Breast epithelium (tissue), 4 donors: ENCODE data around the gene PPP2R5B. TPM values are rescaled to one million over a fixed set of nuclear protein-coding genes. Genes with fewer than 3 reads are reported as not detected.
A peak's percentile ranks its signal among the peaks of the same experiment; 100 is the strongest.

Experiments
- DNase-seq, 2 donors: peaks; one replicate each; pipeline ENCODE4 v3.0.0-alpha.2; 2019; ENCODE audit warnings: low spot score in 2 of 2
- H3K27ac ChIP-seq, 2 donors: fragments of 200-600 bp; sonication (generic) in 1 of 2; one replicate each; pipeline ENCODE4 v1.5.1; 2016 to 2019; ENCODE audit warnings: mild to moderate bottlenecking in 1 of 2
- H3K27me3 ChIP-seq, 2 donors: fragments of 200-600 bp; sonication (generic) in 1 of 2; one replicate each; pipeline versions ENCODE4 v1.5.1 to v1.6.0; 2017 to 2019; ENCODE audit warnings: control low read depth in 1 of 2, mild to moderate bottlenecking in 1 of 2
- H3K36me3 ChIP-seq: fragments of 200-600 bp; one replicate; pipeline ENCODE4 v1.5.1; 2019
- H3K4me1 ChIP-seq, 2 donors: fragments of 200-600 bp; sonication (generic); one replicate each; pipeline ENCODE4 v1.5.1; 2016 to 2019; ENCODE audit warnings: control low read depth in 1 of 2
- H3K4me3 ChIP-seq, 3 donors: fragments of 200-600 bp; sonication (generic); 1 replicate in 2 of 3; 2 replicates in 1 of 3; pipeline ENCODE4 v1.5.1; 2016 to 2019; ENCODE audit warnings: mild to moderate bottlenecking in 3 of 3, moderate library complexity in 2 of 3
- H3K9me3 ChIP-seq, 2 donors: fragments of 200-600 bp; sonication (generic) in 1 of 2; one replicate each; pipeline ENCODE4 v1.5.1; 2016 to 2019; ENCODE audit warnings: control low read depth in 1 of 2
- CTCF ChIP-seq, 3 donors: fragments of 450-650 bp; IDR thresholded peaks; one replicate each; pipeline ENCODE4 v1.5.1; 2016 to 2017; ENCODE audit warnings: antibody characterized with exemption in 3 of 3, mild to moderate bottlenecking in 3 of 3, moderate library complexity in 3 of 3
- POLR2A ChIP-seq: fragments of 450-650 bp; IDR thresholded peaks from one replicate; pipeline ENCODE4 v1.6.1; 2016; ENCODE audit warnings: antibody characterized with exemption, mild to moderate bottlenecking, moderate library complexity
- POLR2AphosphoS5 ChIP-seq, 3 donors: sonication (generic); formaldehyde crosslinking; IDR thresholded peaks; one replicate each; pipeline ENCODE4 v1.6.1; 2017; ENCODE audit warnings: antibody characterized with exemption in 3 of 3
- intact Hi-C: fragments of 100-400 bp; cut with DNase I; formaldehyde crosslinking; loops from one replicate; pipeline ENCODE4 v1.15.1; 2023; ENCODE audit warnings: low total_unique reads
- total RNA-seq, 3 donors: library from RNA; depleted of rRNA; stranded (reverse); fragments of >200 nt; gene quantifications; one replicate each; pipeline ENCODE4 v1.1.0, GENCODE V29; 2016

Gene PPP2R5B
- total RNA-seq, 3 donors from 2014 or later: 12.8 to 14.0 (median 13.8) TPM

GRCh38 chr11:64892411-64892831 is 32.1 kb upstream of the PPP2R5B start:
- no peaks in the 10 kb centered on the region for H3K27me3 ChIP-seq
- peaks cover 0 to 4% of the 10 kb centered on the region in 2 donors for H3K4me1 ChIP-seq
- no peak overlapping the region for H3K27ac ChIP-seq
- no peaks in the 10 kb centered on the region for H3K9me3 ChIP-seq
- DNase-seq: no peak
- intact Hi-C loops: no loop called here
- no peaks in the 10 kb centered on the region for H3K36me3 ChIP-seq
- TF ChIP-seq CTCF (IDR thresholded peaks at IDR 0.05) (no peak), POLR2A (no peak), POLR2AphosphoS5 (IDR thresholded peaks at IDR 0.05) (no peak)
- no peak overlapping the region for H3K4me3 ChIP-seq

GRCh38 chr11:64892838-64893193 is 31.7 kb upstream of the PPP2R5B start:
- Histone ChIP-seq H3K27ac (no peak overlapping the region), H3K36me3 (no peaks in the 10 kb centered on the region), H3K9me3 (no peaks in the 10 kb centered on the region), H3K4me1 (peaks cover 0 to 3% of the 10 kb centered on the region in 2 donors), H3K4me3 (no peak overlapping the region), H3K27me3 (no peaks in the 10 kb centered on the region)
- TF ChIP-seq POLR2AphosphoS5 (IDR thresholded peaks at IDR 0.05) (no peak), CTCF (IDR thresholded peaks at IDR 0.05) (no peak), POLR2A (no peak)
- DNase-seq: no peak
- intact Hi-C loops: no loop called here

- no peak for DNase-seq
- H3K4me1 ChIP-seq: no peaks in the 10 kb centered on the region
- H3K9me3 ChIP-seq: no peaks in the 10 kb centered on the region
- TF ChIP-seq POLR2A (no peak), POLR2AphosphoS5 (IDR thresholded peaks at IDR 0.05) (no peak), CTCF (IDR thresholded peaks at IDR 0.05) (no peak)
- no peaks in the 10 kb centered on the region for H3K36me3 ChIP-seq
- no peaks in the 10 kb centered on the region for H3K27me3 ChIP-seq
- no peak overlapping the region for H3K27ac ChIP-seq
- intact Hi-C loops: no loop called here
- H3K4me3 ChIP-seq: no peak overlapping the region
These were observed 31.1 kb upstream of the PPP2R5B start for GRCh38 chr11:64893194-64894069.

GRCh38 chr11:64894070-64894811 is 30.2 kb upstream of the PPP2R5B start:
- no peaks in the 10 kb centered on the region for H3K27me3 ChIP-seq

More at GRCh38 chr11:64894070-64894811, 30.2 kb upstream of the PPP2R5B start:
- intact Hi-C loops: no loop called here
- peak in 1 of 3 donors; percentile 26 for TF ChIP-seq POLR2AphosphoS5 (IDR thresholded peaks at IDR 0.05)
- peak; percentile 64 to 86 (median 83) for TF ChIP-seq CTCF (IDR thresholded peaks at IDR 0.05)
- TF ChIP-seq POLR2A: no peak
- H3K27ac ChIP-seq: no peak overlapping the region
- no peak overlapping the region for H3K4me3 ChIP-seq
- H3K4me1 ChIP-seq: no peaks in the 10 kb centered on the region
- peak; percentile 62 to 82 for DNase-seq
- H3K36me3 ChIP-seq: no peaks in the 10 kb centered on the region
- no peaks in the 10 kb centered on the region for H3K9me3 ChIP-seq
